ENCODE results near the gene ARMC12.
A peak's percentile ranks its signal among the peaks of the same experiment; 100 is the strongest.
"Not testable (repeated sequence)": the region's sequence is repeated elsewhere in the genome, so short reads cannot be mapped to it uniquely, and the experiment has no call there.

The ARMC12 gene

GRCh38 chr6:35719404-35719829 is 17.4 kb upstream of the ARMC12 start:
- no peak for DNase-seq

- DNase-seq = no peak
Measured at GRCh38 chr6:35719830-35720733, 16.8 kb upstream of the ARMC12 start.

- DNase-seq = no peak
Measured at GRCh38 chr6:35722121-35722761, 14.6 kb upstream of the ARMC12 start.

- DNase-seq = no peak
Measured at GRCh38 chr6:35723587-35723986, 13.2 kb upstream of the ARMC12 start.

GRCh38 chr6:35724059-35724458 is 12.8 kb upstream of the ARMC12 start:
- DNase-seq = no peak

- DNase-seq = no peak
Measured at GRCh38 chr6:35724471-35724870, 12.4 kb upstream of the ARMC12 start.

- no peak for DNase-seq
Measured at GRCh38 chr6:35725081-35725708, 11.6 kb upstream of the ARMC12 start.

- no peak for DNase-seq
Measured at GRCh38 chr6:35725721-35726438, 11.0 kb upstream of the ARMC12 start.

- no peak for DNase-seq
Measured at GRCh38 chr6:35727231-35727934, 9.4 kb upstream of the ARMC12 start.

- no peak for DNase-seq
Measured at GRCh38 chr6:35727935-35728682, 8.7 kb upstream of the ARMC12 start.

- no peak for DNase-seq
Measured at GRCh38 chr6:35728683-35729678, 7.9 kb upstream of the ARMC12 start.

GRCh38 chr6:35729722-35730121 is 7.1 kb upstream of the ARMC12 start:
- DNase-seq = no peak

- DNase-seq = no peak
Measured at GRCh38 chr6:35730745-35731413, 6.0 kb upstream of the ARMC12 start.

GRCh38 chr6:35731414-35731735 is 5.5 kb upstream of the ARMC12 start:
- DNase-seq = peak; percentile 67

- peak; percentile 24 for DNase-seq
Measured at GRCh38 chr6:35731736-35732532, 4.9 kb upstream of the ARMC12 start.

GRCh38 chr6:35733633-35734032 is 3.2 kb upstream of the ARMC12 start:
- no peak for DNase-seq

GRCh38 chr6:35734319-35734718 is 2.5 kb upstream of the ARMC12 start:
- DNase-seq = not testable (repeated sequence)

- DNase-seq = no peak
Measured at GRCh38 chr6:35735452-35735851, 1.4 kb upstream of the ARMC12 start.

- no peak for DNase-seq
Measured at GRCh38 chr6:35736253-35736894, 458 bp upstream of the ARMC12 start.
